ENCODE data around the gene LBP.
A peak's percentile ranks its signal among the peaks of the same experiment; 100 is the strongest.
"Not testable (repeated sequence)": the region's sequence is repeated elsewhere in the genome, so short reads cannot be mapped to it uniquely, and the experiment has no call there.

The LBP gene

DNA sequence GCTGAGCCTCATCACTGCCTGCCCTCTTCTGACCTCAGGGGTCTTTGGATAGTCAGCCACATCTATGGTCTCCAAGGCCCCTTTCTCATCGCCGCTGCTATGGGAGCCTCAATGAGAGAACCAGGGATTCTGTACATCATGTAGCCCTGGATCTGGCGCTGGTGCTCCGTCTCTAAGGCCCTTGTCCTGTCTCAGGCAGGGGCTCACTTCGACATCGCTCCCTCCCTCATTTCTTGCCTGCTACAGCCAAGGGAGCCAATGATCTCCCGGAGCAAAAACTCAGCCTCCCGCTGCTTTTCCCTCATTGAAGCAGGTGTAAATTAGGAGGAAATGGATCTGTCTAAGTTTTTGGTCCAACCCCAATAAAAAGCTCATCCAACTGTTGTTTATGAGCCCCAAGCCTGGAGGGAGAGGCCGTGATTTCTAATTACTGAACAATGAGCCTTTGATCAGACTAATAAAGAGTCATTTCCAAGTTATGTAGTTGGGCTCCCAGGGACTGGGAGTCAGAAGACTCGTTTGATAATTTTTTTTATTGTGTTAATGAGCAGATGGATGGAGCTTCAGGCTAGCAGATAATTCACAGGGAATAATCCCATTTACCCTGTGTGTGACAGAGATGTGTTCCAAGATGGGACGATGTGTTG is 30.9 kb downstream of the LBP start:
- peaks cover 4% of the 10 kb centered on the region; the same call in 1 of the 2 replicates for H3K27me3 ChIP-seq (replicated peaks; ENCODE audit: insufficient read depth, low read length)
- H3K79me2 ChIP-seq (ENCODE audit: low read length) = no peaks in the 10 kb centered on the region
- no peaks in the 10 kb centered on the region for H3K9me2 ChIP-seq (replicated peaks; ENCODE audit: insufficient read depth, low read length)
- no peak overlapping the region for H3K4me3 ChIP-seq (ENCODE audit: low read length)
- H3K9me3 ChIP-seq (replicated peaks; ENCODE audit: insufficient read depth, low read length) = no peaks in the 10 kb centered on the region
- DNase-seq = no peak
- no peaks in the 10 kb centered on the region for H3K36me3 ChIP-seq (replicated peaks; ENCODE audit: insufficient read depth, low read length)
- TF ChIP-seq, protein P1, sequence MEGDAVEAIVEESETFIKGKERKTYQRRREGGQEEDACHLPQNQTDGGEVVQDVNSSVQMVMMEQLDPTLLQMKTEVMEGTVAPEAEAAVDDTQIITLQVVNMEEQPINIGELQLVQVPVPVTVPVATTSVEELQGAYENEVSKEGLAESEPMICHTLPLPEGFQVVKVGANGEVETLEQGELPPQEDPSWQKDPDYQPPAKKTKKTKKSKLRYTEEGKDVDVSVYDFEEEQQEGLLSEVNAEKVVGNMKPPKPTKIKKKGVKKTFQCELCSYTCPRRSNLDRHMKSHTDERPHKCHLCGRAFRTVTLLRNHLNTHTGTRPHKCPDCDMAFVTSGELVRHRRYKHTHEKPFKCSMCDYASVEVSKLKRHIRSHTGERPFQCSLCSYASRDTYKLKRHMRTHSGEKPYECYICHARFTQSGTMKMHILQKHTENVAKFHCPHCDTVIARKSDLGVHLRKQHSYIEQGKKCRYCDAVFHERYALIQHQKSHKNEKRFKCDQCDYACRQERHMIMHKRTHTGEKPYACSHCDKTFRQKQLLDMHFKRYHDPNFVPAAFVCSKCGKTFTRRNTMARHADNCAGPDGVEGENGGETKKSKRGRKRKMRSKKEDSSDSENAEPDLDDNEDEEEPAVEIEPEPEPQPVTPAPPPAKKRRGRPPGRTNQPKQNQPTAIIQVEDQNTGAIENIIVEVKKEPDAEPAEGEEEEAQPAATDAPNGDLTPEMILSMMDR (IDR thresholded peaks at IDR 0.05; ENCODE audit: low read length) = no peak
- no peak for TF ChIP-seq EZH2 (optimal IDR thresholded peaks at IDR 0.05; ENCODE audit: low read depth, low read length)
- TF ChIP-seq EZH2phosphoT487 (IDR thresholded peaks at IDR 0.05; ENCODE audit: low read length) = no peak
- H3K27ac ChIP-seq (ENCODE audit: low read length) = no peak overlapping the region
- H2AFZ ChIP-seq (ENCODE audit: low read length) = no peak overlapping the region
- H3K4me1 ChIP-seq (ENCODE audit: low read length) = no peaks in the 10 kb centered on the region
- H3K9ac ChIP-seq (ENCODE audit: low read length) = no peak overlapping the region
- no peaks in the 10 kb centered on the region for H3F3A ChIP-seq (ENCODE audit: insufficient read depth, low read length)
- H3K4me2 ChIP-seq (ENCODE audit: low read depth, low read length) = no peak overlapping the region
- H4K20me1 ChIP-seq (ENCODE audit: insufficient read depth, low read length) = no peaks in the 10 kb centered on the region

DNA sequence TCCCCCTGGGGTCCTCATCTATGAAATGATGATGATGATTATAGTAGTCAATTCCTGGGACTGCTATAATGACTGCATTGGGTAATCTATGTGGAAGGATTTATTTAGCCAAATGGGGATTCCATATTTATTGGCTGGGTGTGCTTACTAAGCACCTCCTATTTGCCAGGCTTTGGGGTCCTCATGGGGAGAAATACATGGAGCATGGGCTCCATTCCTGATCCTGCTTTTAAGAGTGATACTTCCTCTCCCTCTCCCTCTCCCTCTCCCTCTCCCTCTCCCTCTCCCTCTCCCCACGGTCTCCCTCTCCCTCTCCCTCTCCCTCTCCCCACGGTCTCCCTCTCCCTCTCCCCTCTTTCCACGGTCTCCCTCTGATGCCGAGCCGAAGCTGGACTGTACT is 31.6 kb downstream of the LBP start:
- not testable (repeated sequence) for H3K27ac ChIP-seq (ENCODE audit: low read length); H3K4me1 ChIP-seq (ENCODE audit: low read length); H3K9me2 ChIP-seq (replicated peaks; ENCODE audit: insufficient read depth, low read length); DNase-seq; H2AFZ ChIP-seq (ENCODE audit: low read length); H3K9me3 ChIP-seq (replicated peaks; ENCODE audit: insufficient read depth, low read length); H3K4me2 ChIP-seq (ENCODE audit: low read depth, low read length); H3K9ac ChIP-seq (ENCODE audit: low read length); H3K36me3 ChIP-seq (replicated peaks; ENCODE audit: insufficient read depth, low read length); H3K4me3 ChIP-seq (ENCODE audit: low read length); H3K27me3 ChIP-seq (replicated peaks; ENCODE audit: insufficient read depth, low read length); H4K20me1 ChIP-seq (ENCODE audit: insufficient read depth, low read length); H3F3A ChIP-seq (ENCODE audit: insufficient read depth, low read length); H3K79me2 ChIP-seq (ENCODE audit: low read length)

DNA sequence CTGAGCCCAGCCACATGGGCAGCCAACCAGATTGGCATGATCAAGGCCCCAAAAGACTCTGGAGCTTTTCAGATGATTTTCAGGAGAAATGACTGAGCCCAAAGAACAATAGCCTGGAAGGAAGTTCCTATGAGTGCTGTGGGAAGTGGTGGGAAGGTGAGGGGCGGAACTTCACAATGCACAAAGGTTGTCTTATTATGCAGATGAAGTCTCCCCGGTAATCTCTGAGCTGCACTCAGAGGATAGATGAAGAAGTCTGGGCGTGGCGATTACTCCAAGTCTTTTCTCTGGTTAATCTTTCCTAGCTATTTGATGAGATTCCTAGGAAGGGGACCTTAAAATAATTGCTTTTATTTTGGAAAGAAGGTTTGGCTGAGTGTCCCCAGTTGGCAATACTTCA is 36.9 kb downstream of the LBP start:
- DNase-seq = no peak
- no peaks in the 10 kb centered on the region for H3K9me3 ChIP-seq (replicated peaks; ENCODE audit: insufficient read depth, low read length)
- H3K79me2 ChIP-seq (ENCODE audit: low read length) = no peaks in the 10 kb centered on the region
- no peaks in the 10 kb centered on the region for H3K36me3 ChIP-seq (replicated peaks; ENCODE audit: insufficient read depth, low read length)
- no peak for TF ChIP-seq EZH2phosphoT487 (IDR thresholded peaks at IDR 0.05; ENCODE audit: low read length)
- TF ChIP-seq, protein P1 (IDR thresholded peaks at IDR 0.05; ENCODE audit: low read length) = no peak
- H3K4me2 ChIP-seq (ENCODE audit: low read depth, low read length) = no peak overlapping the region
- H2AFZ ChIP-seq (ENCODE audit: low read length) = no peak overlapping the region
- no peaks in the 10 kb centered on the region for H3K4me1 ChIP-seq (ENCODE audit: low read length)
- no peaks in the 10 kb centered on the region for H3F3A ChIP-seq (ENCODE audit: insufficient read depth, low read length)
- no peak overlapping the region for H3K27ac ChIP-seq (ENCODE audit: low read length)
- H4K20me1 ChIP-seq (ENCODE audit: insufficient read depth, low read length) = no peaks in the 10 kb centered on the region
- H3K4me3 ChIP-seq (ENCODE audit: low read length) = no peak overlapping the region
- H3K9me2 ChIP-seq (replicated peaks; ENCODE audit: insufficient read depth, low read length) = no peaks in the 10 kb centered on the region
- H3K9ac ChIP-seq (ENCODE audit: low read length) = no peak overlapping the region
- 0 out of 2 replicates have a peak, but pooled peaks cover 3% of the 10 kb centered on the region for H3K27me3 ChIP-seq (replicated peaks; ENCODE audit: insufficient read depth, low read length)

DNA sequence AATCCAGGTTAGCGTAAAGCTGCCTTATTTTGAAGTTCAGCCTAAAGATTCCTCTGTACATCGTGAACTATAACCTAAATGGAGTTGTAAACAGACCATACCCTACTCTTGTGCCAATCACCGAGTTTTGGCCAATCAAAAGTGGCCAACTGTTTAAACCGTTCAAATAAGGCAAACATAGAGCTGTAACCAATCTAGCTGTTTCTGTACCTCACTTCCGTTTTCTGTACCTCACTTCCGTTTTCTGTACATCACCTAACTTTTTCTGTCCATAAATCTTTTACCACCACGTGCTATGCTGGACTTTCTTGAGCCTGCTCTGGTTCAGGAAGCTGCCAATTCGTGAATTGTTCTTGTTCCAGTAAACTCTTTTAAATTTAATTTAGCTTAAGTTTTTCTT is 39.7 kb downstream of the LBP start:
- Histone ChIP-seq H2AFZ (ENCODE audit: low read length) (peak overlapping the region; percentile 19; the same call in 1 of the 2 replicates), H3K27ac (ENCODE audit: low read length) (no peak overlapping the region)

More for the DNA sequence above, 39.7 kb downstream of the LBP start:
- Histone ChIP-seq H4K20me1 (ENCODE audit: insufficient read depth, low read length) (no peaks in the 10 kb centered on the region), H3F3A (ENCODE audit: insufficient read depth, low read length) (no peaks in the 10 kb centered on the region), H3K4me2 (ENCODE audit: low read depth, low read length) (no peak overlapping the region), H3K79me2 (ENCODE audit: low read length) (no peaks in the 10 kb centered on the region), H3K27me3 (replicated peaks; ENCODE audit: insufficient read depth, low read length) (0 out of 2 replicates have a peak, but pooled peaks cover 3% of the 10 kb centered on the region), H3K4me1 (ENCODE audit: low read length) (no peaks in the 10 kb centered on the region), H3K9me3 (replicated peaks; ENCODE audit: insufficient read depth, low read length) (no peaks in the 10 kb centered on the region), H3K4me3 (ENCODE audit: low read length) (no peak overlapping the region), H3K9ac (ENCODE audit: low read length) (no peak overlapping the region), H3K9me2 (replicated peaks; ENCODE audit: insufficient read depth, low read length) (no peaks in the 10 kb centered on the region), H3K36me3 (replicated peaks; ENCODE audit: insufficient read depth, low read length) (no peaks in the 10 kb centered on the region)
- TF ChIP-seq, protein P1 (IDR thresholded peaks at IDR 0.05; ENCODE audit: low read length) = no peak
- no peak for TF ChIP-seq EZH2 (optimal IDR thresholded peaks at IDR 0.05; ENCODE audit: low read depth, low read length)
- DNase-seq = no peak

All from MM.1S (cell line).